Ectodermal cell (in vitro differentiated cells): Measurements from ENCODE around the gene WFDC11.
"Not testable (repeated sequence)": the region's sequence is repeated elsewhere in the genome, so short reads cannot be mapped to it uniquely, and the experiment has no call there.

Experiments used
- H3K27ac ChIP-seq: 2 replicates; pipeline ENCODE4 v1.7.0; 2013; ENCODE audit warnings: mild to moderate bottlenecking, low read depth, low read length; ENCODE audit not compliant: insufficient read depth, poor library complexity, severe bottlenecking
- H3K27me3 ChIP-seq: 2 replicates; pipeline ENCODE4 v1.7.0; 2013; ENCODE audit warnings: mild to moderate bottlenecking, low read length; ENCODE audit not compliant: insufficient read depth, control insufficient read depth, poor library complexity, severe bottlenecking
- H3K36me3 ChIP-seq: one replicate; pipeline ENCODE4 v1.7.0; 2013; ENCODE audit warnings: low read length; ENCODE audit not compliant: control insufficient read depth, insufficient read depth
- H3K4me1 ChIP-seq: one replicate; pipeline ENCODE4 v1.7.0; 2013; ENCODE audit warnings: low read length; ENCODE audit not compliant: control insufficient read depth, insufficient read depth
- H3K4me3 ChIP-seq: 2 replicates; pipeline ENCODE4 v1.7.0; 2013; ENCODE audit warnings: low read depth, low read length, control low read depth; ENCODE audit not compliant: insufficient read depth
- H3K9me3 ChIP-seq: 2 replicates; pipeline ENCODE4 v1.7.0; 2013; ENCODE audit warnings: mild to moderate bottlenecking, low read length, moderate library complexity; ENCODE audit not compliant: control insufficient read depth
- WGBS, 2 experiments: methylation state at CpG; one replicate each; pipeline ENCODE4 v1.1.7; 2013; ENCODE audit warnings: missing lambda C conversion rate in 2 of 2; 5-methylcytosine and 5-hydroxymethylcytosine counted together

The WFDC11 gene

DNA sequence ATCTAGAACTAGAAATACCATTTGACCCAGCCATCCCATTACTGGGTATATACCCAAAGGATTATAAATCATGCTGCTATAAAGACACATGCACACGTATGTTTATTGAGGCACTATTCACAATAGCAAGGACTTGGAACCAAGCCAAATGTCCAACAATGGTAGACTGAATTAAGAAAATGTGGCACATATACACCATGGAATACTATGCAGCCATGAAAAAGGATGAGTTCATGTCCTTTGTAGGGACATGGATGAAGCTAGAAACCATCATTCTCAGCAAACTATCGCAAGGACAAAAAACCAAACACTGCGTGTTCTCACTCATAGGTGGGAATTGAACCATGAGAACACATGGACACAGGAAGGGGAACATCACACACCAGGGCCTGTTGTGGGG lies 13.0 kb downstream of the WFDC11 start:
- H3K27ac ChIP-seq, H3K27me3 ChIP-seq, H3K4me1 ChIP-seq, H3K9me3 ChIP-seq, H3K4me3 ChIP-seq, H3K36me3 ChIP-seq: not testable (repeated sequence)
- WGBS, 2 experiments: 100% methylated on average over 2 of the region's 3 CpGs; no CpG with 5 or more reads in 1 of the 2 experiments

DNA sequence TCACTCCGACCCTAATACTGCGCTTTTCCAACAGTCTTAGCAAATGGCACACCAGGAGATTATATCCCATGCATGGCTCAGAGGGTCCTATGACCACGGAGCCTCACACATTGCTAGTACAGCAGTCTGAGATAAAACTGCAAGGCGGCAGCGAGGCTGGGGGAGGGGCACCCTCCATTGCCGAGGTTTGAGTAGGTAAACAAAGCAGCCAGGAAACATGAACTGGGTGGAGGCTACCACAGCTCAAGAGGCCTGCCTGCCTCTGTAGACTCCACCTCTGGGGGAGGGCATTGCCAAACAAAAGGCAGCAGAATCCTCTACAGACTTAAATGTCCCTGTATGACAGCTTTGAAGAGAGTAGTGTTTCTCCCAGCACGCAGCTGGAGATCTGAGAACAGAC lies 18.3 kb downstream of the WFDC11 start:
- not testable (repeated sequence) for H3K36me3 ChIP-seq, H3K9me3 ChIP-seq
- 90% methylated on average over 7 of the region's 7 CpGs for WGBS, 2 experiments

DNA sequence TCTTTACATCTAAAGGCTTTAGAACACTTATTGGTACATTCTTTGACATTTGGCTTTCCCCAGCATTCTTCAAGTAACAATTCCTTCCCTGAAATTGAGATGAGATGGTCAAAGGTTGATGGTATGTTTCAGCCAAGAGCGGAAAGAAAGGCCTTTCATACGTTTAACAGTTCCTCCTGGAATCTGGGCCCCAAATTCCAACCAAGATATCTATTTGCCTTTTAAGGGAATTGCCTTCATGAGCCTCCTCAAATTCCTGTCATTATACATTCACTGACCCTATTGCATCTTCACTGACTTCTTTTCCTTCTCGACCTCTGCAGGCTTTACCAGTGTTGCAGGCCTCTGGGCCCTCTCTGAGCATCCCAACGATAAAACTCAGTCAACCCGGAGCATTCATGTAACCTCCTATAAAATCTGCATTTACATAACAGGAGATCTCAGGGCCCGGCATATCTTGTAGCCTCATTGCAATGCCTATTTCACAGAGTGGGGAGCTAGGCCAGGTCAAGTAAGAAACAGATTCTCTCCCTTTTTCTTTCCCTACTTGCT lies 20.7 kb downstream of the WFDC11 start:
- Histone ChIP-seq H3K9me3 (no peaks in the 10 kb centered on the region), H3K27me3 (no peaks in the 10 kb centered on the region), H3K4me3 (no peak overlapping the region), H3K27ac (no peak overlapping the region), H3K36me3 (no peaks in the 10 kb centered on the region), H3K4me1 (no peaks in the 10 kb centered on the region)
- WGBS, 2 experiments: 81 to 82% methylated on average over 6 of the region's 6 CpGs

More for the DNA sequence above, 18.3 kb downstream of the WFDC11 start:
- not testable (repeated sequence) for H3K4me3 ChIP-seq, H3K27me3 ChIP-seq, H3K4me1 ChIP-seq, H3K27ac ChIP-seq

DNA sequence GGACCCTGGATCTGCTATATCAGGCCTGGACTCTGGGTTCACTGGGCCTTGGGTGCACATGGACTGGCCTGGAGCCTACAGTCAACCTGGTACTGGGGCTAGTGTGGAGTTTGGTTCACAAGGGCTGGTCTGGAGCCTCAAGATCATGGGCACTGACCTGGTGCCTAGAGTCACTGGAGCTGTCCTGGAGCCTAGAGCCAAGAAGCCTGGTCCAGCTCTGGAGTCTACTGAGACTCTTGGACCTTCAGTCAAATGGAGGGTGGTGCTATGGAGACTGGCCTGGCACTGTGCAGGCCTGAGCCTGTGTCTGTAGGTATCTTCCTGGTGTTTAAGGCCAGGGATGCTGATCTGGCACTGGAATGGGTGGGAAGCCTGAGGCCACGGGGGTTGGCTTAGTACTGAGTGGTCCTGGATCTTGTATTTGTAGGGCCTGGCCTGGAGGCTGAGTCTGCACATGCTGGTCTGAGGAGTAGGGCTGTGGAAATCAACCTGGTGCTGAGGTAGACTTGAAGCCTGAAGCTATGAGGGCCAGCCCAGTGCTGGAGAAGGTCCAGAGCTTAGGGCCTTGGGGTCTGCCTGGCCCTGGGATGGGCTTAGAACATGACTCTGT lies 22.5 kb downstream of the WFDC11 start:
- no peak overlapping the region for H3K4me3 ChIP-seq
- H3K27me3 ChIP-seq: no peaks in the 10 kb centered on the region
- WGBS, 2 experiments: 86 to 92% methylated on average over 1 of the region's 1 CpG
- no peak overlapping the region for H3K27ac ChIP-seq
- no peaks in the 10 kb centered on the region for H3K36me3 ChIP-seq
- H3K4me1 ChIP-seq: no peaks in the 10 kb centered on the region
- H3K9me3 ChIP-seq: no peaks in the 10 kb centered on the region

DNA sequence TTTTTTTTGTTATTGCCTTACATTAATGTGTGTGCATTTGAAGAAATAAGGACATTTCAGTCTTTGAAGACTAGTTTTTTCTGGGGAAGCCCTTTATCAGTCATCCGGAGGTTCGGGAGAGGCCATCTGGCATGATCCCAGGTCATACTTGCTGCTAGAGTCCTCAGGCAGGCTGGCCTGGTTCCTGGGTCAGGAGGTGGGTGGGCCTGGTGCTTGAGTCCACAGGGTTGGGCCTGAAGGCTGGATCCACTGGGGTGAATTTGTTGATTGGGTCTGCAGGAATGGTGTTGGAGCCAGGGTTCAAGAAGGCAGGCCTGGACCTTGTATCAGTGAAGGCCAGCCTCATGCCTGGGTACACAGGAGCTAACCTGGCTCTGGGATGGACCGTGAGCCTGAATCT lies 23.2 kb downstream of the WFDC11 start:
- Histone ChIP-seq H3K36me3 (no peaks in the 10 kb centered on the region), H3K4me3 (no peak overlapping the region), H3K27me3 (no peaks in the 10 kb centered on the region), H3K27ac (no peak overlapping the region), H3K9me3 (no peaks in the 10 kb centered on the region), H3K4me1 (no peaks in the 10 kb centered on the region)
- WGBS, 2 experiments: 94 to 95% methylated on average over 3 of the region's 3 CpGs

DNA sequence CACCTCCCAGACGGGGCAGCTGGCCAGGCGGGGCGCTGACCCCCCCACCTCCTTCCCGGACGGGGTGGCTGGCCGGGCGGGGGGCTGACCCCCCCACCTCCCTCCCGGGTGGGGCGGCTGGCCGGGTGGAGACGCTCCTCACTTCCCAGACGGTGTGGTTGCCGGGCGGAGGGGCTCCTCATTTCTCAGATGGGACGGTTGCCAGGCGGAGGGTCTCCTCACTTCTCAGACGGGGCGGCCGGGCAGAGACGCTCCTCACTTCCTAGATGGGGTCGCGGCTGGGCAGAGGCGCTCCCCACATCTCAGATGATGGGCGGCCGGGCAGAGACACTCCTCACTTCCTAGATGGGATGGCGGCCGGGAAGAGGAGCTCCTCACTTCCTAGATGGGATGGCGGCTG lies 24.2 kb downstream of the WFDC11 start:
- H3K4me3 ChIP-seq, H3K27me3 ChIP-seq, H3K27ac ChIP-seq, H3K36me3 ChIP-seq, H3K9me3 ChIP-seq, H3K4me1 ChIP-seq: not testable (repeated sequence)
- WGBS, 2 experiments: 86 to 89% methylated on average over 28 of the region's 28 CpGs

DNA sequence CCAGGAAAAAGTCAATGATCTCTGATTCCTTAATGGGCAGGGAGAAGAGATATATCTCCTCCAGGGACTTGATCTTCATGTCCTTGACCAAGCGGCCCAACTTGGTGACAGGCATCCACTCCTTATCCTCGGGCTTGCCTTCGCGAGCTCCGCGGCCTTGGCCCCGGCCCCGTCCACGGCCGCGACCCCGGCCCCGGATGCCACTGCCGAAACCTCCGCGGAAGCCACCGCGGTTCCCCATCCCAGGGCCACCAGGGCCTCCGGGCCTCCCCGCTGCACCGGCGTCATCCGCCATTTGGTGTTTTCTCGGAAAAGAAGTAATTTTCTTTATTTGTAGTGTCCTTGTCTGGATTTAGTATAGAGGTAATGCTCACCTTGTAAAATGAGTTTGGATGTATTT lies 29.0 kb downstream of the WFDC11 start:
- H3K4me3 ChIP-seq, H3K4me1 ChIP-seq, H3K27me3 ChIP-seq, H3K36me3 ChIP-seq, H3K9me3 ChIP-seq, H3K27ac ChIP-seq: not testable (repeated sequence)
- 95 to 98% methylated on average over 21 to 23 of the region's 24 CpGs for WGBS, 2 experiments

DNA sequence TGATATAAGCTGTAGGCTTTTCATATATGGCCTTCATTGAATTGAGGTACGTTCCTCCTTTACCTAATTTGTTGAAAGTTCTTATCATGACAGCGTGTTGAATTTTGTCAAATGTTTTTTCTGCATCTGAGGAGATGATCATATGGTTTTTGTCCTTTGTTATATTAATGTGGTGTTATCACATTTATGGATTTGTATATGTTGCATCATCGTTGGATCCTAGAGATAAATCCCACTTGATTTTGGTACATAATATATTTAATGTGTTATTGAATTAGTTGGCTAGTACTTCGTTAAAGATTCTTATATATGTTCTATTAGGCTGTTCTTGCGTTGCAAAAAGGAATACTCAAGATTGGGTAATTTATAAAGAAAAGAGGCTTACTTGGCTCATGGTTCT lies 30.4 kb downstream of the WFDC11 start:
- 93 to 98% methylated on average over 5 of the region's 5 CpGs for WGBS, 2 experiments
- H3K4me1 ChIP-seq: no peaks in the 10 kb centered on the region
- H3K4me3 ChIP-seq: no peak overlapping the region
- H3K9me3 ChIP-seq: no peaks in the 10 kb centered on the region
- H3K27ac ChIP-seq: no peak overlapping the region
- no peaks in the 10 kb centered on the region for H3K27me3 ChIP-seq
- H3K36me3 ChIP-seq: no peaks in the 10 kb centered on the region

DNA sequence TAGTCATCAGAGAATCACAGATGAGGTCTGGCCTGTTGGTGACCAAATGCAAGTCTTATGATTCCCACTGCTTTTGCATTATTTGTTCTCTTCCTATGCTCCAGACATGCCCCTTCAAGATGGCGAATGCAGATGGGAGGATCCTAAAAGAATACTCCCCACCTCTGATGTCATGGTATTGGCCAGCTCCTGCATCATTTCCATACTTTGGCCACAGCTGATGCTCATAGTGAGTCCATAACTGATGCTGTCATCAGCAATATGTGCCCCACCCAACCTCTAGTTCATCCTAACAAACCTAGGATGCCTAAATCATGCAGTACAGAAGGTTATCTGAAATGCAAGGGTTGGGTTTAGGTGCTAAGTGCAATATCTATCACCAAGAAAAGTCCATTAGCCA lies 33.5 kb downstream of the WFDC11 start:
- Histone ChIP-seq H3K36me3 (no peaks in the 10 kb centered on the region), H3K9me3 (no peaks in the 10 kb centered on the region), H3K27me3 (no peaks in the 10 kb centered on the region), H3K27ac (no peak overlapping the region), H3K4me1 (no peaks in the 10 kb centered on the region), H3K4me3 (no peak overlapping the region)
- 95% methylated on average over 1 of the region's 1 CpG for WGBS, 2 experiments

DNA sequence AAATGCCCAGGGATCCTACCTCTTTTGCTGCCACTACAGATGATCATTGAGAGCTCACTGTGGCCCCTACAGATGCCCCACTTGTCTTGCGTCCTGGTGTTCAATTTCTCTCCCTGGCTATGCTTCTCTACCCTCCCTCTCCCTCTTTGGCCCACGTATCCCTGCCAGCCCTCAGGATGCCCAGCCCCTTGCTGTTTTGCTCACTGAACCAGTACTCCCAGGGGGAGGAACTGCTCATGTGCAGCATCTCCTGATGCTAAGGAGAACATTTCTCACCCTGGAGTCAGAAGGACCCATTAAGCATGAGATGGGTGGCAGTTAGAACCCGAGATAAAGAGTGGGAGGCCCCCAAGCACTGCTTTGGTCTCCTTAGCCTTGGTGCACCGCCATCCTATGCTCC lies 38.9 kb downstream of the WFDC11 start, which contains the start of gene WFDC9:
Gene WFDC9, minus strand, starts transcription at position 101 of the 400 bp plus-strand sequence. CDS start 21,103 bp downstream, outside the sequence.
- no peaks in the 10 kb centered on the region for H3K36me3 ChIP-seq
- WGBS, 2 experiments: 89 to 90% methylated on average over 4 of the region's 4 CpGs
- H3K4me1 ChIP-seq: no peaks in the 10 kb centered on the region
- H3K9me3 ChIP-seq: no peaks in the 10 kb centered on the region
- H3K27ac ChIP-seq: no peak within 1 kb of the TSS
- H3K27me3 ChIP-seq: no peaks in the 10 kb centered on the region
- H3K4me3 ChIP-seq: no peak within 1 kb of the TSS

DNA sequence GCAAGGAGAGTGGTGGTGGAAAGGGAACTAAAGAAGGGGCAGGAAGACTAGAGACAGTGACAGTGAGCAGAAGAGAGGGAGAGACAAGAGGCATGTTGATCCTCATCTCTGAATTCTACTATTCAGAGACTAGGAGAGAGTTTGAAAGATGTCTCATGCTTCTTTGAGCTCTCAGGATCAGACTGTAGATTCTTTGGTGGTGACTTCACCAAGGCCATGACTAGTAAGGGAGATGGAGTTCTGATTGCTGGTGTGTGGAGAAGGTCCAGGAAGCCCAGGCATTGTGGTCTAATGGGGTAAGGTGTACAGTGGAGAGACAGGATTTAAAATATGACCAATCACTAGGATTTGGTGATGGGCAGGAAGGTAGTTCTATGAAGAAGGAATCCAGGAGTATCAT lies 39.7 kb downstream of the WFDC11 start:
- no peak overlapping the region for H3K4me3 ChIP-seq
- H3K27ac ChIP-seq: no peak overlapping the region
- no peaks in the 10 kb centered on the region for H3K4me1 ChIP-seq
- H3K36me3 ChIP-seq: no peaks in the 10 kb centered on the region
- H3K27me3 ChIP-seq: no peaks in the 10 kb centered on the region
- no peaks in the 10 kb centered on the region for H3K9me3 ChIP-seq
